Stimulated activated CD8-positive, alpha-beta memory T cell treated with anti-CD3 and anti-CD28 coated beads, Interleukin-2, amount 100 ng/mL, for 1 hour (primary cell): ENCODE data around the gene MIS18A.
"Not testable (repeated sequence)": the region's sequence is repeated elsewhere in the genome, so short reads cannot be mapped to it uniquely, and the experiment has no call there.

Source experiments
- DNase-seq, 2 donors: peaks; one replicate each; pipeline ENCODE4 v3.0.0-alpha.2; 2020; ENCODE audit warnings: low read depth in 2 of 2

The MIS18A gene, protein sequence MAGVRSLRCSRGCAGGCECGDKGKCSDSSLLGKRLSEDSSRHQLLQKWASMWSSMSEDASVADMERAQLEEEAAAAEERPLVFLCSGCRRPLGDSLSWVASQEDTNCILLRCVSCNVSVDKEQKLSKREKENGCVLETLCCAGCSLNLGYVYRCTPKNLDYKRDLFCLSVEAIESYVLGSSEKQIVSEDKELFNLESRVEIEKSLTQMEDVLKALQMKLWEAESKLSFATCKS

DNA sequence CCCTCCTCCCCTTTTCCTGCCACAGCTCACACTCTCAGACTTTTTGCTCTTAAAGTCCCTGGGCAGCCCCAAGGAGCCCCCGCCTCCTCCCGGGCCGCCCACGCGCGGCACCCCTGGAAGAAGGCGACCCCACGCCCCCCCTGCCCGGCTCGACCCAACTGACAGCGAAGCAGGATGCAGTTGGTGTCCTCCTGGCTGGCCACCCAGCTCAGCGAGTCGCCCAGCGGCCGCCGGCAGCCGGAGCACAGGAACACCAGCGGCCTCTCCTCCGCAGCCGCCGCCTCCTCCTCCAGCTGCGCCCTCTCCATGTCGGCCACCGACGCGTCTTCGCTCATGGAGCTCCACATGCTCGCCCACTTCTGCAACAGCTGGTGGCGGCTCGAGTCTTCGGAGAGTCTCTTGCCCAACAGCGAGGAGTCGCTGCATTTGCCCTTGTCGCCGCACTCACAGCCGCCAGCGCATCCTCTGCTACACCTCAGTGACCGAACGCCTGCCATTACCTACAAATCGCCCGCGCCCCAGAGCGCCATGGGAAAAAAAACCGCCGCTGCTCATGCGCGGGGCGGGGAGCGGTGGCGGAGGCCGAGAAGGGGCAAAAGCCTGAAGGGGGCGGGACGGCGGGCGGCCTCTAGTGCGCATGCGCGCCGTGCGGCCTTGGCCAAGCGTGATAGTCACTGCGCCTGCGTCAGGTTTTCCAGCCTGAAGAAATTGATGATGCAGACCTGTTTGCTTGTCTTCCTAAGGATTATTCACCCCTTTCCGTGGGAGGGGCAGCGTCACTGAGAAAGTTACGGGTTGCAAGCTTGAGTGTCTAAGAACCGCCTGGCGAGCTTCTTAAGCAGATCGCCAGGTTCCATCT is at the start of gene MIS18A:
TSS of gene MIS18A (minus strand) at position 532 of the 859 bp plus-strand sequence. CDS start at position 497, 35 bp downstream.
- peak; percentile 96 to 98 for DNase-seq

DNA sequence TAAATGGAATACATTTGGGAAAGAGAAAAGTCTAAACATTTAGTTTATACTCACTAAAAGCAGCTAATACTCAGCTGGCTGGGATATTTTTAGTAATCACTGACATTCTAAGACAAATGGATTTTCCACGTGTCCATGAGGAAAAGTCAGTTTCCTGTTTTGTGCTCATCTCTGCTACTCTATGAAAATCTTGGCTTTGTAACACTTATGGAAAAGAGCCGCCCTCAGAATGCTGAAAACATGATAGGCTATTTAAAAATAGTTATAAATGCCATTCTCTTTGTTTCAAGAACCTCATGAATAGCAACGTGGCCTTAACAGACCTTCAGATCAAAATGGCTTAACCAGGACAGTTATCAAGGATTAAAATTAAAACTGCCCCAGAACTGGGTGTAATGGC is 49.7 kb upstream of the MIS18A start:
- no peak for DNase-seq

DNA sequence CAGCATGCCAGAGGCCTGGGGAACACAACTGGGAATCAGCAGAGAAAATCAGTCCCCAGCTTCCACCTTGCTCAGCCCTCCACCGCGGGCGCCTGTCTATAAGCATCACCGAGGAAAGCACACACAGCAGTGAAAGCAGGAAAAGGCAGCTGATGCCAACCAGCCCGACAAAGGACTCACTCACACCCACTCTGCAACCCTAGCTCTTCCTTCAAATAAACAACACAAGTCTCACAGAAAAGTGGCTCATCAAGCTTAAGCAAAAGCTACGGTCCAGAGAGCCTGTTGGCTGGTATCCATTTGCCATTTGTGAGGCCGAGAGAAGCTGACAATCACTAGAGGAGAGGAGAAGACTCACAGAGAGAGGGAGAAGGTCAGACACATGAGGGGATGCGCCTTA is 46.9 kb upstream of the MIS18A start:
- no peak for DNase-seq

DNA sequence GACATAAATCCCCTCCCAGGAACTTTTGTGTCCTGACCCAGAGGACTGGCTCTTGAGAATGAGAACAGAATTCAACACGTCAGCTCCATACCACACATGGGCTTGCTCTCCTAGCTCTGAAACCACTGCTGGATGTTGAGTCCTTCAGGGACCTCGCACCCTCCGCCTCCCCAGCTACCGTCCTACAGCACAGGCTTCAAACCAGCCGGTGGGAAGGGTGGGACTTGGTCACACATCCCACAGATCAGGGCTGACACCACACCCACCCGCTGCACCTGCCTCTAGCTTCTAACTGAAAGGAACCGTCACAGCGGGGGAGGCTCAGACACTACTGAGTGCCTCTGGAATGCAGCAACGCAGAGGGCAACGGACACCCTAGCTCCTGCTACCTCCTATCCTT is 43.8 kb upstream of the MIS18A start:
- DNase-seq, result no peak

DNA sequence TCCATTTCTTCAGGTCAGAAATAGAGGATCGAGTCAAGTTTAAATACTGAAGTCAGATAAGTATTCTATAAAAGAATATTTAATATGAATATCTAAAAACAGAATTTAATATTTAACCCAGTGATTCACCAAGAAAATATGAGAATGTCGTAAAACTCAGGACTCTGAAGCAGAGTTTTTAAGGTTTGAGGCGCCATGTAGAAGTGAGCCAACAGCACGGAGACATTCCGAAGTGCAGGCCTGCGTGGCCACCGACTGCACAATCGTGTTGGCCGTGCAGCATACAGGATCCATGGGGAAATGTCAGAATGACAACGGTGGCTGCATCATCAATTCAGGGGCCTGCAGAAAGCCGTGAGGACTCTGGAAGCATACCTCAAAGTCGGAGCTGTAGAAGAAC is 43.3 kb upstream of the MIS18A start:
- DNase-seq, result no peak

DNA sequence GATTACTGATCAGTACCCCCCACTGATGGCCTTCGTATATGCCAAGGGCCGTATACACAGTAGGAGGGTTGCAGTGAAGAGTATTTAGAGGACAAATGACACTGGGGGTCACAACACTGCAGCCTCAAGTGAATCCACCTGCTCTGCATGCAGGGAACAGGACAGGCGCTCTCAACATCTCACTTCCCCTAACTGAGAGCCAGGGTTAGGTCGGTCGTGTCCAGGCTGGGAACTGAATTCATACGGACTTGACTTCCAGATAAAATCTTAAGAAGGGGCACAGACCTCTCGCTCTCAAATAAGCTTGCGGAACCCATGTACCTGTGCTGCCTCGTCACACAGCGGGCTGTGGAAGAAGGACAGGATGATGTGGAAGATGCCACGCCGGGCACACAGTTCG is 42.6 kb upstream of the MIS18A start:
- no peak for DNase-seq

DNA sequence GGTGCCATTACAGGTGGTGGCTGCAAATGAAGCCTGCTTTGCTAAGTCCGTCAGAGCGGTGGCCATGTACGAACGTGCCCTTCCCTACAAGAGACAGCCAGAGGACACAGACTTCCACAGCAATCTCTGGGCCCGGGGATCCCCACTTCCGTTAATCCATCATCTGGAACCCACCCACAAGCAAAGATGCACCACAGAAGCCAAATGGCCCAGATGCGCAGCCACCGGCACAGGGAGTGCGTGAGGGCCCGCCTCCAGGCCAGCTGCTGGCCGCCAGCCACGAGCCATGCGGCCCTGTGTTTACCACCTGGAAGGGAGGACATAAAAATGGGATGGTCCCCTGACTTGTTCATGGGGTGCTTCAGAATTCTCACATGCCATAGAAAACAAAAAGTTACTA is 41.9 kb upstream of the MIS18A start:
- DNase-seq, result no peak

DNA sequence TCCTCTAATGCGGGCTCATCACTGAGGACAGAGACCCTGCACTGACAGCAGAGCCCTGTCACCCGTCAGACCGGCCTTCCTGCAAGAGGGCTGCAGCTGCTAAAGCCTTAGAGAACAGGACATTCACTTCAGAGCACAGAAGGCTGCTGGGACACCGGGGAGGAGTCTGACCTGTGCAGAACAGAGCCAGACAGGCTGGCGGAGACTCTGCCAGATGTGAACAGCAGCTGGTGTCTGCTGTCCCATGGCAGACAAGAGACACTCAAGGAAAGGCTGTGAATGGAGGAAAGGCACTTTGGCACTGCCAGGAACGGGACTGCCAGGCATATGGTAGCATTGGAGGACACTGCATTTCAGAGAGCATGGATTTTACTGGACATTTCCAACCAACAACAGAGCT is 41.2 kb upstream of the MIS18A start:
- DNase-seq, result no peak

DNA sequence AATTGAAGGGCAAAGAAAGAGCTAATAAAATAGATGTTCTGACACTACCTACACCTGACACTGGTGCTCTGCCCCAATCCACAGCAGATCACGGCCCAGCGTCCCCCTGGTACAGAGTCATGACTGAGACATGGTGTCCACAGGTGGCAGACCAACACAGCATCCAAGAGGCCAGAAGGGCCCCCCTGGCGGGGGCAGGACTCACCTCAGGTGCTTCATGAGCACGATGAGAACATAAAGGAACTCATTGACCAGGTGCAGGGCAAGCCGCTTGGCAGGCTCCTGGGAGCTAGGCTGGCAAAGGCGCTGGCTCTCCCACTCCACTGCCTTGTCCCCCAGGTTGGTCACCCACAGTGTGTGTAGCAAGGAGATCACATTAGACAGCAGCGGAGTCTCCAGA is 40.2 kb upstream of the MIS18A start:
- DNase-seq, result no peak

DNA sequence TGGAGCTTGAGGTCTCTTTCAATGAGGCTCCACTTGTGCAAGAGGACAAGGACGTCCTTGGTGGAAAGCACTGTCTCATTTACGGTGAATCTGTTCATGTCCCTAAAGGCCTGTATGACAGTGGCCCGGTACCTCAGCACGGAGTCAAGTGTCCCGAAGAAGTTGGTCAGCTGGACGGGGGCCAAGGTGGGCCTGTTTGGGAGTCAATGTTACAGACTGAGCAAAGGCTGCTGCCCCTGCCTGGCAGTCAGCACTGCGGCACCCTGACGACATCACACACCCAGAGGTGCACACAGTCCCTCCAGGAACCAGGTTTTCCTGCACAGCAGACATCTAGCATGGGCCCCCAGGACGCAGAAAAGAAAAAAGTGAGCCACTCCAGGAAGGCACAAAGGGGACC is 38.9 kb upstream of the MIS18A start:
- no peak for DNase-seq

DNA sequence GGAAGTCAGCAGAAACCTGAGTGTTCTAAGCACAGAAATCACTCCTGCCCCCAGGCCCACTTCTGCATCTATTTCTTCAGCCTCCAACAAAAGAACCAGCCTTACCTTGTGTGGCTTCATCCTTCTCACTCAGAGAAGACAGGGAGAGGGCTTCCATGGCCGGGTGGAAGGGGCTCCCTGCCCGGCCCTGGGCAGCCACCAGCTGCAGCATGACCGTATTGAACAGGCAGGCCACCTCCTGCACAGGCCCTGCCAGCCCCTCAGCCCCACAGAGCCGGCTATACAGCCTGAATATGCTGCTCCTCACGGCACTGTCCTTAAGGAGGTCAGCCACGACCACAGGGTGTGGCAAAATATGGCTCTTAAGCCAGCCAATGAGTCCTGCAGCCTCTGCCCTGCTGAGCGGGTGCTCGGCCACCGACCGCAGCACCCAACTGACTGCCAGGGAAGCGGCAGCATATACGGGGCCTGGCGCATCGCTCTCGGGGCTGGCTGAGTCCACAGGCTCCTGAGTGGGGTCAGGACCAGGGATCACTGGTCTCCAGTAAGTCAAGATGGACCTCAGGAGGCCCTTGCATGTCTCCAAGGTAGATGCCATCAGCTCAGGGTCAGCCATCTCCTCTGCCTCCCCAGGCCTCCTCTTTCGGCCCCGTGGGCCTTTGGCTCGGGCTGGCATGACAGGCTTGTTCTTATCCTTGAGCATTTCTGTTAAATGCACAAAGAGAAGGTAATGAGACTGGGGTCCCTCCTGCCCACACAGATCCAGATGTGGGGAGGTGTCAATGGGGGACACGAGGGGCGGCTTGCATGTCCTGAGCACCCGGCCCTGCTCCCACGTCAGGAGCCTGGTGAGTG is 37.7 kb upstream of the MIS18A start:
- DNase-seq, result no peak

DNA sequence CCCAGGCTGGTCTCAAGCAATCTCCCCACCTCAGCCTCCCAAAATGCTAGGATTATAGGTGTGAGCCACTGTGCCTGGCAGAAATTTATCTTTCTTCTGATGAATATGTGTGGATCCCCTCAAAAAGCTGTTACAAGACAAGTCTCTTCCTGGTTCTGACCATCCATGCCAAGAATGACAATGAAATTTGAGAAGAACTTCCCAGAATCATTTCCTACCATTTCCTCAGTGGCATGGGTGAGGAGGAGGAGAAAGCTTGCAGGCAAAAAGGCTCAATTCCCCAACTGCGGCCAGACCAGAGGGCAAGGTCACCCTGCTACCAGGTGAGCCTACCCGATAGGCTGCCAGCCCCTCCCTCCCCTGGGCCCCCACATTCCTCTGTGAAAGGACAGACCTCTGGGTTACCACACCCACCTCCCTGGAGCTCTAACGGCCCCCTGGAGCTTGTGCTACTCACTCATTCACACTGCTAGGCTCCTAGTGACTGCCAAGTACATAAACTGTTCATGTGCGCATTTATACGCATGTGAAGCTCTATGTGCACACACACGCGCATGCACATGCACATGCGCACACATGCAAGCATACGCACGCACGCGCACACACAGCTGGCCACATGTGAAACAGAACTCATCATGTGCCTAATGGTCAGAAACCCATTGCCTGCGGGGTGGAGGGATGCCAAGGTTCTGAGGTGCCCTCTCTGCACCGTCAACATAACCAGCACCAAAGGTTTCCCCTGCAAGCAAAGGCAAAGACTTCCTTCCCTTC is 36.8 kb upstream of the MIS18A start:
- no peak for DNase-seq

DNA sequence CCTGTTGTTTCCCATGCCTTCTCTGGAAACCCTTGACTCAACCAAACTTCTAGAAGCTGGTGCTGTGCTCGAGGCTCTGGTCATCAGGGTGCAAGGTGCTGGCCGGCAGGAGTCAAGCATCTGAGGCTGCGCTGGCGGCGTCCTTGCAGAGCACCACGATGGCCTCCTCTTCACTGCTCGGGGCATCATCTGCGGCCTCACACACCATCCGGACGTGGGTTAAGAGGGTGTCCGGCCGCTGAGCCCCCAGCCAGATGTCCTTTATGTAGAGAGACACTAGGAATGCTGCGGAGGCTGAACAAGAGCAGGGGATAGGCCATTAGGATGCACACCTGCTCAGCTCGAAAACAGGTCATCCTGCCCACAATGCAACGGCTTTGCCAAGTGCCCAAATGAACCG is 36.0 kb upstream of the MIS18A start:
- no peak for DNase-seq

DNA sequence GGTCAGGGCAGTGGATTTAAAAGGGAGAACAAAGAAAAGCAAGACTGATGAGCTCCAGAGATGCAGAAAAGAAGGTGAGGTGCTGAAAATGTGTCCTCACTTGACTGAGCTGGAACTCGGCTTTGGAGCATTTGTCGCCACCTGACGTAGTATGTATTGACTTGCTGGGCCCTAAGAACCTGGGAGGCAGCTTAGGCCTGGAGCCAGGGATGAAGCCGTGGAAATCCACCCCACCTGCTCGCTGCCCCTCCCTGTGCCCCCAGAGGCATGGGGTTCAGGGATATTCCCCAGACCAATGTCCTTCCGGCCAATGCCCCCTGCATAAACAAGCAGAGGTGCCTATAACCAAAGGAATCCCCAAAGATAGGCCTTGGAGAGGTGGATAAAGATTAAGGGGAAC is 34.1 kb upstream of the MIS18A start:
- no peak for DNase-seq

DNA sequence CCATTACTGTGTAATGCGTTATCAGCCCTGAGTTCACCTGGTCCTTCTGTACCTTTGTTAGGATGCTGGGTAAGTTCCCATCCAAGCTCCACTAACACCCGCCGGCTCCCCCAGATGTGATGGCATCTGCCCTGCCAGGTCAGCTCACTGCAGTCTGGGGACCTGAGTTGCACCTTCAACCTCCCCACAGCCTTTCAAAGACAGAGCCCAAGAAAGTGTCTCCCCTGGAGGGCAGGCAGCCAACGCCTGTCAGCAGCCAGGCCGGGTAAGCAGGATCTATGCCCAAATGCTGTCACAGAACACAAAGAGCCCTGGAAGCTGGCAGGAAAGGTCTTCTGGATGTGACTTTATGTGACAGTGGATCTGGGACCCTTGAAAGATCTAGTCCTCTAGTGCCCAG is 33.5 kb upstream of the MIS18A start:
- DNase-seq, result no peak

DNA sequence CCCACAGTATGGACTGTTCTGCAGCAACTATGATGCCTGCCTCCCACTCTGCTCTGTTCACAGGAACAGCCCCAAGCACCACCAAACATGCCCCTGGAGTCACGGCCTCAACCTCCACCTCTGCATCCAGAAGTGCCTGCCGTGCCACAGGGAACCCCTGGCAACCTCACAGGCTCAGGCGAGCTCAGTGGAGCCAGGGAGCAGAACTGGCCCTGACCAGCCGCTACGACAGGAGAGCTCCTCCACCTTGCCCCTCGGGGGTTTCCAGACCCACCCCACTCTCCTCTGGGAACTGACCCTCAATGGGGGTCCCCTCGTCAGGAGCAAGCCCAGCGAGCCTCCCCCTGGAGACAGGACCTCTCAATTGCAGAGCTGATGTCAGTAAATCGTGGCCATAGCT is 32.8 kb upstream of the MIS18A start:
- no peak for DNase-seq

DNA sequence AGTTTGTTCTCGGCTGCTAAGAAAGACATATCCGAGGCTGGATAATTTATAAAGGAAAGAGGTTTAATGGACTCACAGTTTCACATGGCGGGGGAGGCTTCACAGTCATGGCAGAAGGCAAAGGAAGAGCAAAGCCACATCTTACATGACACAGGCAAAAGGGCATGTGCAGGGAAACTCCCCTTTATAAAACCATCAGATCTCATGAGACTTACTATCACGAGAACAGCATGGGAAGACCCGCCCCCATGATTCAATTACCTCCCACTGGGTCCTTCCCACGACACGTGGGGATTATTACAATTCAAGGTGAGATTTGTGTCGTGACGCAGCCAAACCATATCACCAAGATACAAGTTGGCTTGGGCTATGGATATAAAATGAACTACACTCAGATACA is 32.1 kb upstream of the MIS18A start:
- not testable (repeated sequence) for DNase-seq

DNA sequence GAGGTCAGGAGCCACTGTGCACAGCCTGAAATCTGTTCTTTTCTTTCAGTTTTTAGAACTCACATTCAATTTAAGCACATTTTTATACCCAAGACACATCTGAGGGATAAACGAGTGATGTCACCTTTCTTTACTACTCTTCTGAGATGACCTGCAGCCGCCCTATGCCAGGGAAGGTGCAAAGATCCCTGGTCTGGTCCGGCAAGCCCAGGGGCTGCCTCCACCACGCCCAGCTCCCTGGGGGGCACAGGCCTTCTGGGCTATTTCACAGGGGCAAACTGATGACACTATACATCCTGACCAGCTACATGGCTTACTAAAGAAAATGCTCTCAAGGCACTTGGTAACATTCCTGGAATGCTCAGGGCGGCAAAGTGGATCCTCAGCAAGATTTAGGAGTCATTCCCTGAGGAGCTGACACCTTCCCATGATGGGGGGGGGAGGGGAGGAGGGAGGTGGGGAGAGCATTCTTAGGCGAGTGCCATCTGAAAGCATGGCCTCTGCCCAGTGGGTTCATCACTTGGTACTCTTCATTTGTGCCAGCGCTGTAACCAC is 31.1 kb upstream of the MIS18A start:
- DNase-seq, result no peak

DNA sequence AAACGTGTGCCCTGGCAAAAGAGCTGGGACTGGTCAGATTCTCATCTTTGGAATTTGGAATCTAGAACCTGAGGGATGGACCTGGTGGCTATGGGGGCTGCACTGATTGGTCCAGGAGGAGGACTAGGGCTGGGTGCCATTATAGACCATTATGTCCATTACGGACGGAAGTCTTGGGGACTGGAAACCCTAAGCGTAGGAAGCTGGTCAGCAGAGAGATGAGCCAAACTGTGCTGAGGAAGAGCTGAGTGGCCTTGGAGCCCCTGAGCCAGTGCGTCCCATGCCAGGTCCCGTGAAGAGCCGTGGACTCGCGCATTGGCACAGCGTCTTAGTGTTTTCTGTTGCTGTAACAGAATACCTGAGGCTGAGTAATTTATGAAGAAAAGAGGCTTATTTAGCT is 29.8 kb upstream of the MIS18A start:
- DNase-seq, result no peak

DNA sequence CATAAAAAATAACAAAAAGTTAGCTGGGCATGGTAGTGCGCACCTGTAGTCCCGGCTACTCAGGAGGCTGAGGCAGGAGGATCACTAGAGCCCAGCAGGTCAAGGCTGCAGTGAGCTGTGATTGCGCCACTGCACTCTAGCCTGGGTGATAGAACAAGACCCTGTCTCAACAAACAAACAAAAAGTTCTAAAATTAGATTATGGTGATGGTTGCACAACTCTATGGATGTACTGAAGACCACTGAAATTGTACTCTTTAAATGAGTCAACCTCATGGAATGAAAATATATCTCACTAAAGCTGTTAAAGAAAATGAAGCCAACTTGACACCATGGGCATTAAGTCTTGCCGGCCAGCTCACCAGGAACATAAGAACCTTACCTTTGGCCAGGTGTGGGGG is 28.9 kb upstream of the MIS18A start:
- DNase-seq, result no peak

DNA sequence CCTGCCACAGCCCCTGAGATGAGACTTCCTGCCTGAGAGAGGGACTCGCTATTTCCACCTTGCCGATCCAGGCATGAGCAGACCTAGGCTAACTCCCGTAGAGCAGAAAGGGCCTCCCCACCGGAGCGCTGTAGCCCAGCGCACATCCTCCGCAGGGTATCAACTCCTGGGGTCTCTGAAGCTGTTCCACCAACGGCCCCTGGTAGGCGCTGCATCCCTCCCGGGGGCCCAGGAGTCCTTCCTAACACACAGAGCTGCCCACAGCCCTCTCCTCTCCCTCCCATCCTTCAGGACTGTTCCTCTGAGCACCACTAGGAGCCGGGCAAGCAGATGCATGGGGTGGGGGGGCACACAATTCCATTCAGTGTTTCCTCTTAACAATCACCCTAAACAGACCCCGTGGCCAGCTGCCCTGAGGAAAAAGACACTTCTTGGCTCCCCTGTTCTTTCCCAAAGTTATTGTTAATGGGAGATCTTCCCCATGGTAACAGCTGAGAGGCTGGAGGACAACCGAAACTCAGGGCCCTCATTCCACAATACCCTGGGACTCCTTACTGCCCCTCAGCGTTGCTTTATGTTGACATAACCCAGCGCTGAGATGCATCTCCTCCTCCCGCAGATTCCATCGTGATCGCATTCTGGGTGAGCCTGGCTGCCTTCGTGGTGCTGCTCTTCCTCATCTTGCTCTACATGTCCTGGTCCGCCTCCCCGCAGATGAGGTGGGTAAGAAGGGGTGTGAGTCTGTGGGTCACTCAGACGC is 27.4 kb upstream of the MIS18A start:
- no peak for DNase-seq
